Muscle layer of duodenum (tissue), 2 donors: ENCODE results near the gene RAB7B.

Source experiments
- H3K27ac ChIP-seq: one replicate; pipeline ENCODE4 v1.7.0; 2013; ENCODE audit warnings: mild to moderate bottlenecking, low read length
- H3K27me3 ChIP-seq: one replicate; pipeline ENCODE4 v1.7.0; 2013; ENCODE audit warnings: low read depth, mild to moderate bottlenecking, control low read depth, low read length
- H3K36me3 ChIP-seq, 2 donors: one replicate each; pipeline ENCODE4 v1.7.0; 2013; ENCODE audit warnings: low read length in 2 of 2, control low read depth in 1 of 2, mild to moderate bottlenecking in 1 of 2; ENCODE audit not compliant: insufficient read depth in 2 of 2, control insufficient read depth in 1 of 2
- H3K4me1 ChIP-seq, 2 donors: one replicate each; pipeline ENCODE4 v1.7.0; 2013; ENCODE audit warnings: low read length in 2 of 2, mild to moderate bottlenecking in 2 of 2, control low read depth in 1 of 2, moderate library complexity in 1 of 2; ENCODE audit not compliant: insufficient read depth in 2 of 2, control insufficient read depth in 1 of 2
- H3K4me3 ChIP-seq, 2 donors: one replicate each; pipeline ENCODE4 v1.7.0; 2013; ENCODE audit warnings: low read length in 2 of 2, low read depth in 1 of 2, mild to moderate bottlenecking in 1 of 2
- H3K9me3 ChIP-seq, 2 donors: one replicate each; pipeline ENCODE4 v1.7.0; 2013; ENCODE audit warnings: low read length in 2 of 2, control low read depth in 1 of 2, mild to moderate bottlenecking in 1 of 2; ENCODE audit not compliant: control insufficient read depth in 1 of 2
- donor health status: healthy.

RAB7B gene

GRCh38 chr1:205969229-205969628 lies 34.0 kb downstream of the RAB7B start:
- Histone ChIP-seq H3K4me3 (no peak overlapping the region), H3K27me3 (no peaks in the 10 kb centered on the region), H3K9me3 (no peaks in the 10 kb centered on the region), H3K4me1 (no peaks in the 10 kb centered on the region), H3K27ac (no peak overlapping the region), H3K36me3 (no peaks in the 10 kb centered on the region)

GRCh38 chr1:205967554-205968335 lies 35.5 kb downstream of the RAB7B start:
- Histone ChIP-seq H3K4me3 (no peak overlapping the region), H3K9me3 (no peaks in the 10 kb centered on the region), H3K27ac (no peak overlapping the region), H3K36me3 (no peaks in the 10 kb centered on the region), H3K4me1 (no peaks in the 10 kb centered on the region), H3K27me3 (no peaks in the 10 kb centered on the region)

GRCh38 chr1:205965036-205965884 lies 37.9 kb downstream of the RAB7B start:
- H3K27ac ChIP-seq = no peak overlapping the region
- H3K27me3 ChIP-seq = no peaks in the 10 kb centered on the region
- H3K4me3 ChIP-seq = no peak overlapping the region
- H3K9me3 ChIP-seq = no peaks in the 10 kb centered on the region
- peaks cover 0 to 8% of the 10 kb centered on the region in 2 donors for H3K4me1 ChIP-seq
- H3K36me3 ChIP-seq = no peaks in the 10 kb centered on the region

GRCh38 chr1:205963352-205964155 lies 39.6 kb downstream of the RAB7B start:
- Histone ChIP-seq H3K27me3 (no peaks in the 10 kb centered on the region), H3K36me3 (no peaks in the 10 kb centered on the region), H3K9me3 (no peaks in the 10 kb centered on the region), H3K27ac (no peak overlapping the region), H3K4me1 (peaks cover 0 to 8% of the 10 kb centered on the region in 2 donors), H3K4me3 (no peak overlapping the region)

GRCh38 chr1:205962821-205963221 lies 40.4 kb downstream of the RAB7B start:
- no peaks in the 10 kb centered on the region for H3K36me3 ChIP-seq
- H3K27ac ChIP-seq = no peak overlapping the region
- H3K4me3 ChIP-seq = no peak overlapping the region
- H3K4me1 ChIP-seq = peaks cover 0 to 8% of the 10 kb centered on the region in 2 donors
- no peaks in the 10 kb centered on the region for H3K27me3 ChIP-seq
- no peaks in the 10 kb centered on the region for H3K9me3 ChIP-seq

GRCh38 chr1:205961991-205962820 lies 41.0 kb downstream of the RAB7B start:
- no peak overlapping the region for H3K4me3 ChIP-seq
- peaks cover 0 to 8% of the 10 kb centered on the region in 2 donors for H3K4me1 ChIP-seq
- no peaks in the 10 kb centered on the region for H3K36me3 ChIP-seq
- H3K9me3 ChIP-seq = no peaks in the 10 kb centered on the region
- H3K27me3 ChIP-seq = no peaks in the 10 kb centered on the region
- no peak overlapping the region for H3K27ac ChIP-seq

- H3K27me3 ChIP-seq = no peaks in the 10 kb centered on the region
Observed at GRCh38 chr1:205961405-205961804, 41.8 kb downstream of the RAB7B start.

GRCh38 chr1:205959789-205960188 lies 43.4 kb downstream of the RAB7B start:
- Histone ChIP-seq H3K4me3 (no peak overlapping the region), H3K36me3 (no peaks in the 10 kb centered on the region), H3K27me3 (no peaks in the 10 kb centered on the region), H3K27ac (no peak overlapping the region), H3K4me1 (peaks cover 0 to 8% of the 10 kb centered on the region in 2 donors), H3K9me3 (no peaks in the 10 kb centered on the region)

More at GRCh38 chr1:205961405-205961804, 41.8 kb downstream of the RAB7B start:
- Histone ChIP-seq H3K4me1 (peaks cover 0 to 8% of the 10 kb centered on the region in 2 donors), H3K4me3 (no peak overlapping the region), H3K36me3 (no peaks in the 10 kb centered on the region), H3K9me3 (no peaks in the 10 kb centered on the region), H3K27ac (no peak overlapping the region)

GRCh38 chr1:205955499-205955898 lies 47.7 kb downstream of the RAB7B start:
- no peaks in the 10 kb centered on the region for H3K9me3 ChIP-seq
- H3K27me3 ChIP-seq = no peaks in the 10 kb centered on the region
- no peak overlapping the region for H3K4me3 ChIP-seq
- no peak overlapping the region for H3K27ac ChIP-seq
- H3K36me3 ChIP-seq = no peaks in the 10 kb centered on the region
- H3K4me1 ChIP-seq = no peaks in the 10 kb centered on the region

- H3K36me3 ChIP-seq = no peaks in the 10 kb centered on the region
- no peak overlapping the region for H3K27ac ChIP-seq
- H3K9me3 ChIP-seq = no peaks in the 10 kb centered on the region
- no peaks in the 10 kb centered on the region for H3K4me1 ChIP-seq
- H3K4me3 ChIP-seq = no peak overlapping the region
- H3K27me3 ChIP-seq = no peaks in the 10 kb centered on the region
Observed at GRCh38 chr1:205954819-205955404, 48.3 kb downstream of the RAB7B start.
